CD14-positive monocyte (primary cell): ENCODE results near the gene ELFN1. TPM values are rescaled to one million over a fixed set of nuclear protein-coding genes. Genes with fewer than 3 reads are reported as not detected.
A peak's percentile ranks its signal among the peaks of the same experiment; 100 is the strongest.

Experiments
- DNase-seq, 3 donors: peaks; one replicate each; pipeline ENCODE4 v3.0.0-alpha.2; 2011 to 2022
- H2AFZ ChIP-seq: 2 replicates; pipeline ENCODE4 v1.6.0; 2012; ENCODE audit warnings: mild to moderate bottlenecking, low read depth, low read length, inconsistent platforms; ENCODE audit not compliant: insufficient read depth, poor library complexity, severe bottlenecking
- H3K27ac ChIP-seq, 2 donors: 1 replicate in 1 of 2; 2 replicates in 1 of 2; pipeline ENCODE4 v1.5.1; 2012 to 2013; ENCODE audit warnings: low read length in 2 of 2, control low read depth in 1 of 2, inconsistent platforms in 1 of 2, low read depth in 1 of 2, mild to moderate bottlenecking in 1 of 2
- H3K27me3 ChIP-seq, 2 donors: one replicate each; pipeline versions ENCODE4 v1.6.0 to v1.6.1; 2011 to 2013; ENCODE audit warnings: low read length in 2 of 2; ENCODE audit not compliant: control insufficient read depth in 2 of 2, insufficient read depth in 2 of 2
- H3K36me3 ChIP-seq, 2 donors: replicated peaks in 1 of 2; 1 replicate in 1 of 2; 2 replicates in 1 of 2; pipeline versions ENCODE4 v1.5.1 to v1.6.1; 2012 to 2013; ENCODE audit warnings: low read length in 2 of 2, control low read depth in 1 of 2, inconsistent platforms in 1 of 2, mild to moderate bottlenecking in 1 of 2; ENCODE audit not compliant: insufficient read depth in 2 of 2, control insufficient read depth in 1 of 2
- H3K4me1 ChIP-seq, 2 donors: 1 replicate in 1 of 2; 2 replicates in 1 of 2; pipeline versions ENCODE4 v1.5.1 to v1.6.1; 2012 to 2013; ENCODE audit warnings: low read length in 2 of 2, control low read depth in 1 of 2, inconsistent platforms in 1 of 2, mild to moderate bottlenecking in 1 of 2, moderate library complexity in 1 of 2; ENCODE audit not compliant: insufficient read depth in 2 of 2, control insufficient read depth in 1 of 2
- H3K4me2 ChIP-seq: replicated peaks from 2 replicates; pipeline ENCODE3; 2012; ENCODE audit warnings: low read length, moderate library complexity, mild to moderate bottlenecking; ENCODE audit not compliant: poor library complexity, severe bottlenecking; ENCODE audit errors: extremely low read depth
- H3K4me3 ChIP-seq, 3 experiments: fragments of 200-600 bp in 1 of 3; sonication (generic) in 1 of 3; replicated peaks in 1 of 3; 1 replicate in 2 of 3; 2 replicates in 1 of 3; pipeline ENCODE4 v1.5.1; 2011 to 2013; ENCODE audit warnings: low read length in 3 of 3, mild to moderate bottlenecking in 3 of 3, control low read depth in 2 of 3, low read depth in 2 of 3, inconsistent platforms in 1 of 3, moderate library complexity in 1 of 3
- H3K79me2 ChIP-seq: 2 replicates; pipeline ENCODE4 v1.6.0; 2012; ENCODE audit warnings: mild to moderate bottlenecking, control low read depth, inconsistent platforms, low read length, moderate library complexity; ENCODE audit not compliant: insufficient read depth
- H3K9ac ChIP-seq: 2 replicates; pipeline ENCODE4 v1.6.0; 2017; ENCODE audit warnings: low read length, mild to moderate bottlenecking; ENCODE audit not compliant: insufficient read depth, poor library complexity, severe bottlenecking
- H3K9me3 ChIP-seq, 2 donors: replicated peaks in 1 of 2; 1 replicate in 1 of 2; 2 replicates in 1 of 2; pipeline versions ENCODE4 v1.5.1 to v1.6.1; 2012 to 2013; ENCODE audit warnings: low read length in 2 of 2, control low read depth in 1 of 2; ENCODE audit not compliant: control insufficient read depth in 1 of 2, insufficient read depth in 1 of 2
- H4K20me1 ChIP-seq: 2 replicates; pipeline ENCODE4 v1.6.0; 2012; ENCODE audit warnings: mild to moderate bottlenecking, low read length, control low read depth, moderate library complexity; ENCODE audit not compliant: insufficient read depth
- H3K27ac Mint-ChIP-seq, 7 donors: one replicate each; pipeline ENCODE4 v1.8.0; 2020; ENCODE audit warnings: mild to moderate bottlenecking in 7 of 7, mixed read lengths in 7 of 7, moderate library complexity in 6 of 7, inconsistent platforms in 2 of 7
- H3K27me3 Mint-ChIP-seq, 3 donors: one replicate each; pipeline ENCODE4 v1.8.0; 2021 to 2022; ENCODE audit warnings: low read depth in 3 of 3, mild to moderate bottlenecking in 3 of 3, mixed read lengths in 3 of 3, moderate library complexity in 3 of 3, inconsistent platforms in 1 of 3
- H3K36me3 Mint-ChIP-seq, 2 donors: one replicate each; pipeline ENCODE4 v1.8.0; 2020; ENCODE audit warnings: mixed read lengths in 2 of 2, inconsistent platforms in 1 of 2, mild to moderate bottlenecking in 1 of 2
- H3K4me1 Mint-ChIP-seq: one replicate; pipeline ENCODE4 v1.8.0; 2020; ENCODE audit warnings: mild to moderate bottlenecking, mixed read lengths
- H3K4me3 Mint-ChIP-seq, 2 donors: one replicate each; pipeline ENCODE4 v1.8.0; 2020; ENCODE audit warnings: mild to moderate bottlenecking in 2 of 2, mixed read lengths in 2 of 2, moderate library complexity in 1 of 2
- H3K9me3 Mint-ChIP-seq, 7 donors: one replicate each; pipeline ENCODE4 v1.8.0; 2020 to 2022; ENCODE audit warnings: mixed read lengths in 7 of 7, mild to moderate bottlenecking in 6 of 7, moderate library complexity in 6 of 7, inconsistent platforms in 2 of 7
- WGBS: methylation state at CpG from one replicate; pipeline ENCODE4 v1.1.5; 2013; ENCODE audit warnings: missing lambda C conversion rate; ENCODE audit not compliant: insufficient coverage; 5-methylcytosine and 5-hydroxymethylcytosine counted together
- intact Hi-C, 2 donors: fragments of 100-400 bp; cut with micrococcal nuclease; formaldehyde crosslinking; loops; one replicate each; pipeline versions ENCODE4 v1.15.0 to v1.15.1; 2023
- polyA plus RNA-seq, 3 donors: library from polyadenylated mRNA; depleted of rRNA in 1 of 3; unstranded in 2 of 3; stranded (reverse) in 1 of 3; fragments of 300-500 nt in 2 of 3; fragments of >200 nt in 1 of 3; fragmentation: Illumina TruSeq in 2 of 3; gene quantifications; 1 replicate in 2 of 3; 2 replicates in 1 of 3; pipeline ENCODE4 v1.2.3, GENCODE V29; 2012 to 2021
- TF ChIP-seq, protein P1 (sequence below): fragments of 200-600 bp; IDR thresholded peaks from one replicate; pipeline ENCODE4 v1.8.0; 2022; ENCODE audit warnings: antibody characterized with exemption, mild to moderate bottlenecking

Gene ELFN1
- polyA plus RNA-seq, 3 donors: not detected

DNA sequence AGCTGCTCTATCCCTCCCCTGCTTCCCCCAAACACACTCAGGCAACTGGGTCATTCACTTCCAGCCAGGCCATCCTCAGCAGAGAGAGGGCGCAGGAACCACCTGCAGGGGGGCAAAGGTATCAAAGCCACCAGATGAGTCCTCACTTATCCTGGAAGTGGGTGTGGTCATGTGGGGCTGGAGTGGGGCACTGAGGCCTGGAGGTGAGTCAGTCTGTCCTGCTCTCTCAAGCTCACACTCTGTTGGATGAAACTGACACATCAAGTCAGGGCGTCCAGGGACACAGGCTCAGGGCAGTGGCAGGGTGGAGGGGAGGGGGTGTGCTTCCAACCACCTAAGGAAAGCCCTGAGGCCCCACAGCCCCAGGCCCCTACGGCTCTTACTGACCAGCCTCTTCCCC lies 8.0 kb upstream of the ELFN1 start:
- Mint-ChIP-seq H3K27me3 (peaks cover 50 to 77% (median 58%) of the 10 kb centered on the region in 3 donors), H3K4me3 (peak overlapping the region in 1 of 2 donors; percentile 55), H3K27ac (no peak overlapping the region), H3K9me3 (peaks cover 5 to 16% (median 8%) of the 10 kb centered on the region in 7 donors), H3K36me3 (no peaks in the 10 kb centered on the region), H3K4me1 (peaks cover 2% of the 10 kb centered on the region)
- no peak overlapping the region for H3K27ac ChIP-seq
- TF ChIP-seq, protein P1, sequence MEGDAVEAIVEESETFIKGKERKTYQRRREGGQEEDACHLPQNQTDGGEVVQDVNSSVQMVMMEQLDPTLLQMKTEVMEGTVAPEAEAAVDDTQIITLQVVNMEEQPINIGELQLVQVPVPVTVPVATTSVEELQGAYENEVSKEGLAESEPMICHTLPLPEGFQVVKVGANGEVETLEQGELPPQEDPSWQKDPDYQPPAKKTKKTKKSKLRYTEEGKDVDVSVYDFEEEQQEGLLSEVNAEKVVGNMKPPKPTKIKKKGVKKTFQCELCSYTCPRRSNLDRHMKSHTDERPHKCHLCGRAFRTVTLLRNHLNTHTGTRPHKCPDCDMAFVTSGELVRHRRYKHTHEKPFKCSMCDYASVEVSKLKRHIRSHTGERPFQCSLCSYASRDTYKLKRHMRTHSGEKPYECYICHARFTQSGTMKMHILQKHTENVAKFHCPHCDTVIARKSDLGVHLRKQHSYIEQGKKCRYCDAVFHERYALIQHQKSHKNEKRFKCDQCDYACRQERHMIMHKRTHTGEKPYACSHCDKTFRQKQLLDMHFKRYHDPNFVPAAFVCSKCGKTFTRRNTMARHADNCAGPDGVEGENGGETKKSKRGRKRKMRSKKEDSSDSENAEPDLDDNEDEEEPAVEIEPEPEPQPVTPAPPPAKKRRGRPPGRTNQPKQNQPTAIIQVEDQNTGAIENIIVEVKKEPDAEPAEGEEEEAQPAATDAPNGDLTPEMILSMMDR: no peak
- no peak overlapping the region for H2AFZ ChIP-seq
- H3K27me3 ChIP-seq: peaks cover 19 to 52% of the 10 kb centered on the region in 2 donors
- no peak overlapping the region for H3K9ac ChIP-seq
- no CpG with 5 or more reads among the region's 3 CpGs for WGBS
- H3K9me3 ChIP-seq: peaks cover 0 to 5% of the 10 kb centered on the region in 2 donors
- no peak for DNase-seq
- intact Hi-C loops: loop anchor here (5.0 to 10.0 kb wide), 2 partner anchors 683 to 685 kb away; no protein-coding TSS in a partner anchor
- H3K36me3 ChIP-seq: no peaks in the 10 kb centered on the region
- no peaks in the 10 kb centered on the region for H3K79me2 ChIP-seq
- peaks cover 10 to 19% of the 10 kb centered on the region in 2 donors for H3K4me1 ChIP-seq
- H3K4me3 ChIP-seq: no peak overlapping the region
- no peak overlapping the region for H3K4me2 ChIP-seq
- no peaks in the 10 kb centered on the region for H4K20me1 ChIP-seq

DNA sequence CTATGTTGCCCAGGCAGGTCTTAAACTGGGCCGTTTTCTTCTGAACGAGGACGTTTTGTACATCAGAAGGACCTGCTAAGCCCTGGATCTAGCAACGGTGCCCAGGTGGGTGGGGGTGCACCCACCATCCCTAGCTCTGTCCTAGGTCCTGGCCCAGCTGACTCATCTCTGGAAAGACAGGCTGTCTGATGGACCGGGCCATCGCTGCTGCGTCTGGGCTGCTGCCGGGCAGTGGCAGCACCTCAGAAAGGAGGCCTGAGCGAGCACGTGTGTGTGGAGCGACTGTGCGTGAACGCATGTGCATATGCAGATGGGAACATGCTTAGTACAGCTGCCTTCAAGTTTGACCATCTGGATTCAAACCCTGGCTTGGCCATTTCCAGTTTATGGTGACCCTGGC lies 7.3 kb upstream of the ELFN1 start:
- Mint-ChIP-seq H3K4me1 (peaks cover 3% of the 10 kb centered on the region), H3K4me3 (peak overlapping the region in 1 of 2 donors; percentile 76), H3K27ac (no peak overlapping the region), H3K9me3 (peaks cover 5 to 16% (median 8%) of the 10 kb centered on the region in 7 donors), H3K27me3 (peaks cover 51 to 78% (median 60%) of the 10 kb centered on the region in 3 donors), H3K36me3 (no peaks in the 10 kb centered on the region)
- no peak overlapping the region for H2AFZ ChIP-seq
- H3K27ac ChIP-seq: no peak overlapping the region
- H3K9me3 ChIP-seq: peaks cover 0 to 5% of the 10 kb centered on the region in 2 donors
- H3K4me1 ChIP-seq: peaks cover 14 to 26% of the 10 kb centered on the region in 2 donors
- no peaks in the 10 kb centered on the region for H3K79me2 ChIP-seq
- no peak overlapping the region for H3K9ac ChIP-seq
- H3K27me3 ChIP-seq: peaks cover 24 to 58% of the 10 kb centered on the region in 2 donors
- TF ChIP-seq, protein P1: no peak
- intact Hi-C loops: loop anchor here (5.0 to 10.0 kb wide), 2 partner anchors 682 to 685 kb away; no protein-coding TSS in a partner anchor
- no peak overlapping the region for H3K4me3 ChIP-seq
- no peaks in the 10 kb centered on the region for H4K20me1 ChIP-seq
- DNase-seq: no peak
- H3K36me3 ChIP-seq: no peaks in the 10 kb centered on the region
- H3K4me2 ChIP-seq: no peak overlapping the region
- 80% methylated on average over 13 of the region's 13 CpGs for WGBS
